ENCODE data around the gene HIRIP3.
A peak's percentile ranks its signal among the peaks of the same experiment; 100 is the strongest.

Gene HIRIP3

DNA sequence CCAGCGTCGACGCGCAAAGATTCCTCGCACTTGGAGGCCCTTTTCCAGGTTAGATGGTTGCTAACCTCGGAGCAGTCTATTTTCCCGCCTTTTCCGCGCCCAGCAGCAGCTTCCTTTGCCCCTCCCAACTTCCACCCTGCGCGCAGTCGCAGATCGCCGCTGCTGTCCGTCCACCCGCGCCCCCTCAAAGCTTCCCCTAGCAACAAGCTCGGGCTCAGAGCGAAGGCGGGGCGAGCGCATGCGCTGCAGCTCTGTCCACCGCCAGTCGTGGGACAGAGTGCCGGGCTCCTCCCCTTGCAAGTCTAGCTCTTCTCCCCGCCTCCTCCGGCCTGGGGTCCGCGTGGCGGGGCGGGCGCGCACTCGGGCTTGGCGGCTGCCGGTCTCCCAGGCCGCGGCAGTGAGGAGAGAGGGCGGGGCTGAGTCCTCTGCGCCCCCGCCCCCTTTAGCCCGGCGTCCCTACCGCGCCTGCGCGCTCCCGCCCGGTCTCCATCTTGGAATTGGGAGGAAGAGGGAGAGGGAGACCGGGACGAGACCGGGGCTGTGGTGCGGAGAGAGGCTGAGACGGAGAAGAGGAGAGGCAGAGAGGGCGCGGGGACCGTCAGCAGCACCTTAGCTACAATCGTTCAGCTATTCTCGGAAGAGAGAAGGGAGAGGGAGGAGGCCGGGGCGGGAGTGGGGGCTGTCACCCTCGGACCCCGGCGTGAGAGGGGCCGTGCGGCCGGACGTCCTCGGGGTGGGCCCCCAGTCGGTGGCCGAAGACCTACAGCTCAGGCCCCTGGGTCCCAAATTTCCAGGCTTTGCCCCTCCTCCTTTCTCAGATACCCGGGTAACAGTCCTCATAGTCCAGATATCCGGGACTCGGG lies 21.8 kb downstream of the HIRIP3 start, which contains the start of gene TAOK2:
TSS of gene TAOK2 (plus strand) at position 485 of the 863 bp plus-strand sequence. CDS start 3,905 bp downstream, outside the sequence.
- Histone ChIP-seq H3K27me3 (replicated peaks; ENCODE audit: control insufficient read depth, insufficient read depth, low read length, poor library complexity, severe bottlenecking) (no peaks in the 10 kb centered on the region), H3K36me3 (ENCODE audit: control insufficient read depth, insufficient read depth, low read length) (peaks cover 15% of the 10 kb centered on the region), H3K4me1 (ENCODE audit: control insufficient read depth, insufficient read depth, low read length, poor library complexity, severe bottlenecking) (peaks cover 25% of the 10 kb centered on the region), H3K27ac (ENCODE audit: insufficient read depth, low read length, poor library complexity, severe bottlenecking) (peak within 1 kb of the TSS; percentile 91), H3K4me3 (ENCODE audit: insufficient read depth, low read depth, low read length, poor library complexity, severe bottlenecking) (peak within 1 kb of the TSS; percentile 100), H3K9me3 (ENCODE audit: control insufficient read depth, low read length) (no peaks in the 10 kb centered on the region)
- DNase-seq, result peak; percentile 89 to 91 (median 91)

DNA sequence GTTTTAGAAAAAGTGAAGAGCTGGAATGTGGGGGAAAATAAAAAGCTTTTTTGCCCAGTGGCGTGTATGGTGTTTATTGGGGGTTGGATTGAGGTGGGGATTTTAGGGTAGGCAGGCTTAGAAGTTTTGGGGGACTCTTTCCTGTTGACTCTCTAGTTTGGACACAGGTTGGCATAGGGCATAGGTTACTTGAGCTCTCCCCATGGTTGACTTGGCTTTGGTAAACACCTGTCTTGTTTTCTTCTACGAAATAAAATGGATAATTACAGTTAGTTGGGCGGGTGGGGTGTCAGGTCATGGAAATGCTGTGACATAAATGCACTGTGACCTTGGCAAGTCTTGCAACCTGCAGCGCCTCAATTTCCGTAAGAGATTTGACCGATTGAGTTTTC lies 22.4 kb downstream of the HIRIP3 start:
- H3K27ac ChIP-seq (ENCODE audit: insufficient read depth, low read length, poor library complexity, severe bottlenecking), result peak overlapping the region; percentile 91
- H3K27me3 ChIP-seq (replicated peaks; ENCODE audit: control insufficient read depth, insufficient read depth, low read length, poor library complexity, severe bottlenecking), result no peaks in the 10 kb centered on the region
- no peak for DNase-seq
- H3K4me1 ChIP-seq (ENCODE audit: control insufficient read depth, insufficient read depth, low read length, poor library complexity, severe bottlenecking), result peaks cover 25% of the 10 kb centered on the region
- no peaks in the 10 kb centered on the region for H3K9me3 ChIP-seq (ENCODE audit: control insufficient read depth, low read length)
- peaks cover 15% of the 10 kb centered on the region for H3K36me3 ChIP-seq (ENCODE audit: control insufficient read depth, insufficient read depth, low read length)
- peak overlapping the region; percentile 100 for H3K4me3 ChIP-seq (ENCODE audit: insufficient read depth, low read depth, low read length, poor library complexity, severe bottlenecking)

DNA sequence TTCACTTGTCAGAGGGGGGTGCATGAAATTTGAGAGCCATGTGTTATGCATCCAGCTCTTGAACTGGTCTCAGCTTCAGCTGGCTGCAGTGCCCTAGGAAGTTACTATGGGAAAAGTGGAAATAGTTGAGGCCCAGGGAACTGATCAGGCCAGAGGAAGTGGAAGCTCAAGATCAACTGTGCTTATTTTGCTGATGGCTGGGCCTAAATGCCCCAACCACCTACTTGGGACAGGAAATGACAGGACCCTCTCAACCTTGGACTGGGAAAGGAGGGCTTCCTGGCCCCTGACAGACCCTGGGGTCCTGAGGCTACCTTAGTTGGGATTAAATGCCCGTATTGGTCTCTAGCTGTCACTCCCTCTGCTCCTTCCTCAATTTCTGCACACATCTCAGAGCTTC lies 22.9 kb downstream of the HIRIP3 start:
- Histone ChIP-seq H3K27ac (ENCODE audit: insufficient read depth, low read length, poor library complexity, severe bottlenecking) (peak overlapping the region; percentile 91), H3K27me3 (replicated peaks; ENCODE audit: control insufficient read depth, insufficient read depth, low read length, poor library complexity, severe bottlenecking) (no peaks in the 10 kb centered on the region), H3K4me3 (ENCODE audit: insufficient read depth, low read depth, low read length, poor library complexity, severe bottlenecking) (no peak overlapping the region), H3K4me1 (ENCODE audit: control insufficient read depth, insufficient read depth, low read length, poor library complexity, severe bottlenecking) (peaks cover 25% of the 10 kb centered on the region), H3K36me3 (ENCODE audit: control insufficient read depth, insufficient read depth, low read length) (peaks cover 13% of the 10 kb centered on the region), H3K9me3 (ENCODE audit: control insufficient read depth, low read length) (no peaks in the 10 kb centered on the region)
- DNase-seq, result no peak

DNA sequence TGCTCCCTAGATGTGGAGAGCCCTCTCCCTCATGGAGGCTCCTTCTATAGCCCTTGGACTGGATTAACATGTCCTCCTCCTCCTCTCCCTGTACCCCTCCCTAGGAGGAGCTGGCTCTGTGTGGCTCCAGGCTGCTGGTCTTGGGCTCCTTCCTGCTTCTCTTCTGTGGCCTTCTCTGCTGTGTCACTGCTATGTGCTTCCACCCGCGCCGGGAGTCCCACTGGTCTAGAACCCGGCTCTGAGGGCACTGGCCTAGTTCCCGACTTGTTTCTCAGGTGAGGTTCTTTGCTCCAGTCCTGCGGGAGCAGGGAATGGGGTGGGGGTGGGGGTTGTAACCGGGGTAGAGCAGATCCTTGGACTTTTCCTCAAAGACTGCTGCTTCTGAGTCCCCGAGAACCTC lies 24.1 kb downstream of the HIRIP3 start:
- peaks cover 11% of the 10 kb centered on the region for H3K36me3 ChIP-seq (ENCODE audit: control insufficient read depth, insufficient read depth, low read length)
- H3K4me3 ChIP-seq (ENCODE audit: insufficient read depth, low read depth, low read length, poor library complexity, severe bottlenecking), result no peak overlapping the region
- H3K9me3 ChIP-seq (ENCODE audit: control insufficient read depth, low read length), result no peaks in the 10 kb centered on the region
- no peak overlapping the region for H3K27ac ChIP-seq (ENCODE audit: insufficient read depth, low read length, poor library complexity, severe bottlenecking)
- H3K4me1 ChIP-seq (ENCODE audit: control insufficient read depth, insufficient read depth, low read length, poor library complexity, severe bottlenecking), result peaks cover 25% of the 10 kb centered on the region
- no peaks in the 10 kb centered on the region for H3K27me3 ChIP-seq (replicated peaks; ENCODE audit: control insufficient read depth, insufficient read depth, low read length, poor library complexity, severe bottlenecking)
- DNase-seq, result no peak

DNA sequence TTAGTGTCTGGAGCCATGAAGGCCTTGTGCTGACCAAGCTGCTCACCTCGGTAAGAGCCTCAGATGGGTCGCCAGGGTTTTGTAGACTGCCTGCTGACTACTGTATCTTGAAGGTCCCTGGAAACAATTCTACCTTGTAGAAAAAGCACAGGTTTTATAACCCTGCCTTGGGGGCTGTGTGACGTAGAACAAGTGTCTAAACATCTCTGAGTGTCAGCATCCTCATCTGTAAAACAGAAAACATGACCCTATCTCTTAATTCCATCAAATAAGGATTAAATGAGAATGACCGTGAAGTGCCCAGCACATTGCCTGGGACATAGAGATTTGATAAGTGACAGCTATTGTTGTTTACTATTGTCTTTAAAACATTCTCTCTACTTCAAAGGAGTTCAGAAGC lies 27.2 kb downstream of the HIRIP3 start:
- no peak overlapping the region for H3K4me3 ChIP-seq (ENCODE audit: insufficient read depth, low read depth, low read length, poor library complexity, severe bottlenecking)
- H3K36me3 ChIP-seq (ENCODE audit: control insufficient read depth, insufficient read depth, low read length), result peaks cover 11% of the 10 kb centered on the region
- no peak overlapping the region for H3K27ac ChIP-seq (ENCODE audit: insufficient read depth, low read length, poor library complexity, severe bottlenecking)
- DNase-seq, result no peak
- no peaks in the 10 kb centered on the region for H3K27me3 ChIP-seq (replicated peaks; ENCODE audit: control insufficient read depth, insufficient read depth, low read length, poor library complexity, severe bottlenecking)
- H3K9me3 ChIP-seq (ENCODE audit: control insufficient read depth, low read length), result no peaks in the 10 kb centered on the region
- no peaks in the 10 kb centered on the region for H3K4me1 ChIP-seq (ENCODE audit: control insufficient read depth, insufficient read depth, low read length, poor library complexity, severe bottlenecking)

DNA sequence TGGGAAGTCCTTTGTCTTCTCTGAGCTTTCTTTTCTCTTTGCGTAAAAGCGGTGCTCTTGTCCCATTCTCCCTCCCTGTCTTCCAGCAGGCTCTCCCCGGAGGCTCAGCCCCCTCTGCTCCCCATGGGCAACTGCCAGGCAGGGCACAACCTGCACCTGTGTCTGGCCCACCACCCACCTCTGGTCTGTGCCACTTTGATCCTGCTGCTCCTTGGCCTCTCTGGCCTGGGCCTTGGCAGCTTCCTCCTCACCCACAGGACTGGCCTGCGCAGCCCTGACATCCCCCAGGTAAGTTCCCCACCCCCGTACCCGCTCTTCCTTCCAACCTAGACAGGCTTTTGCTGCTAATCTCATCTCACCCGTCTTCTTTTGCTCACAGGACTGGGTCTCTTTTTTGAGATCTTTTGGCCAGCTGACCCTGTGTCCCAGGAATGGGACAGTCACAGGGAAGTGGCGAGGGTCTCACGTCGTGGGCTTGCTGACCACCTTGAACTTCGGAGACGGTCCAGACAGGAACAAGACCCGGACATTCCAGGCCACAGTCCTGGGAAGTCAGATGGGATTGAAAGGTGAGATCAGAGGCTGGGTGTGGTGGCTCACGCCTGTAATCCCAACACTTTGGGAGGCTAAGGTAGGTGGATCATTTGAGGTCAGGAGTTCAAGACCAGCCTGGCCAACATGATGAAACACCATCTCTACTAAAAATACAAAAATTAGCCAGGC lies 32.2 kb downstream of the HIRIP3 start:
- Histone ChIP-seq H3K9me3 (ENCODE audit: control insufficient read depth, low read length) (no peaks in the 10 kb centered on the region), H3K36me3 (ENCODE audit: control insufficient read depth, insufficient read depth, low read length) (peaks cover 4% of the 10 kb centered on the region), H3K27ac (ENCODE audit: insufficient read depth, low read length, poor library complexity, severe bottlenecking) (peak overlapping the region; percentile 87), H3K4me1 (ENCODE audit: control insufficient read depth, insufficient read depth, low read length, poor library complexity, severe bottlenecking) (peaks cover 11% of the 10 kb centered on the region), H3K27me3 (replicated peaks; ENCODE audit: control insufficient read depth, insufficient read depth, low read length, poor library complexity, severe bottlenecking) (no peaks in the 10 kb centered on the region), H3K4me3 (ENCODE audit: insufficient read depth, low read depth, low read length, poor library complexity, severe bottlenecking) (no peak overlapping the region)
- DNase-seq, result no peak

DNA sequence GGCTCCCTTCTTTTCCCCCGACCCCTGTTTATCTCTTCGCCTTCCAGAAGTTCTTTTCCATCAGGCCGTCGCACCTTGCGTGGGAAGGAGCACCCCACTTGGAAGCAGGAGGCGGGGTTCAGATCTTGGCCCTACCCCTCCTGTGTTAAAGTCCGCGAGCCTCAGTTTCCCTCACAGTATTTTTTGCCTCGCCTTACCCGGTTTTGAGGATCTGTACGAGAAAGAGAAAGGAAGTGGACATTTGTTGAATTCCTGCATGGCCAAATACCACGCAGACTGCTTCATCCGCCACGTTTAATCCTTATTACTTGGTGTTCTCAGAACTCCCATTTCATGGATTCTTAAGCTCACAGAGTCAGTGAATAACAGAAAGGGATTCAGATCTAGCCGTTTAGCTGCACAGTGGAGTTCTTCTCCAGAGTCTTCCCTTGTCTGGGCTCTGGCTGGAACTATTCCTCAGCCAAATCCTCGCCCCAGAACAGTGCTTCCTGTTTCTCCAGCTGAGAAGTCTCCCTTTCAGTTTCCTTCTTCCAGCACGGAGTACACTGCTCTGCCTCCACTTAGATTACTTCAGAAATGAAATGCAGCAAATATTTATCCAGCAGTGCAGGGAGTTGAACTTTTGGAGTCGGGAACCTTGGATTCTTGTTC lies 32.9 kb downstream of the HIRIP3 start:
- H3K27ac ChIP-seq (ENCODE audit: insufficient read depth, low read length, poor library complexity, severe bottlenecking), result peak overlapping the region; percentile 87
- H3K27me3 ChIP-seq (replicated peaks; ENCODE audit: control insufficient read depth, insufficient read depth, low read length, poor library complexity, severe bottlenecking), result no peaks in the 10 kb centered on the region
- H3K36me3 ChIP-seq (ENCODE audit: control insufficient read depth, insufficient read depth, low read length), result no peaks in the 10 kb centered on the region
- peaks cover 11% of the 10 kb centered on the region for H3K4me1 ChIP-seq (ENCODE audit: control insufficient read depth, insufficient read depth, low read length, poor library complexity, severe bottlenecking)
- no peaks in the 10 kb centered on the region for H3K9me3 ChIP-seq (ENCODE audit: control insufficient read depth, low read length)
- peak overlapping the region; percentile 70 for H3K4me3 ChIP-seq (ENCODE audit: insufficient read depth, low read depth, low read length, poor library complexity, severe bottlenecking)
- no peak for DNase-seq

DNA sequence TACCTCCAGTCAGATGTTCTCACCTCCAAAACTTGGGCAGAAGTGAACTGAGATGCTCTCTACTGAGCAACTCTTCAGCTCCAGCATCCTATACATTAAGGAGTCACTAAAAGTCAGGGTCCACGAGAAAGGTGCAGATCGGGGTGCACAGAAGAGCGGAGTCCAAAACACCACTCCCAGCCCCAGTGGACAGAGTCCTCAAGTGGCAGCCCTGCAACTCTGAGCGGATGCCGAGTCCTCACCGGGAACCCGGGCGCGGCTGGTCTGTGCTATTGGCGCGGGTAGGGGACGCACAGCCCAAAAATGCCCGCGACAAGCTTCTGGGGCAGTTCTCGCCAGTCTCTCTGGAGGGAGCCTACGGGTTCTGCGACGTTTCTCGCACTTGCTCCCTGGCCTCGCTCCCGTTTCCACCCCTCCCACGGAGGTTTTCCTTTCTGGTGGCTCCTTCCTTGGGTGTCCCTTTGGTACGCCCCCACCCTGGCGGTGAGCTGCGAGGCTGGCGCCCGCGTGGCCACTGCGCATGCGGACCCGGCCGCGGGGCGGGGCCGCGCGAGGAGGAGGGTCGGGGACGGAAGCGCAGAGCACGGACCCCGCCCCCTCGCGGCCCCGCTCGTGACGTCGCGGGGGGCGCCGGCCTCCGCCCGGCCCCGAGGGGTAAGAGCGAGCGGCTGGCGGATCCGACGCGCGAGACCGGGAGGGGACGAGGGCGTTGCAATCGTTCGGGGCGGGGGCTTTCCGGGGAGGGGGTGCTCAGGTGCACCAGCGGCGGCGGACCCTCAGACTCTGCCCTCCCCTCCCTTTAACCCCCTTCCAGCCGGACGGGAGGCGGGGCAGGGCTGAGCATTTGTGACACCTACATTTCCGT lies 33.7 kb downstream of the HIRIP3 start, which contains the start of gene TMEM219:
TSS of gene TMEM219 (plus strand) at position 601 of the 865 bp plus-strand sequence. CDS start 1,065 bp downstream, outside the sequence.
- no peaks in the 10 kb centered on the region for H3K36me3 ChIP-seq (ENCODE audit: control insufficient read depth, insufficient read depth, low read length)
- DNase-seq, result peak; percentile 90 to 93 (median 91)
- H3K9me3 ChIP-seq (ENCODE audit: control insufficient read depth, low read length), result no peaks in the 10 kb centered on the region
- H3K27me3 ChIP-seq (replicated peaks; ENCODE audit: control insufficient read depth, insufficient read depth, low read length, poor library complexity, severe bottlenecking), result no peaks in the 10 kb centered on the region
- peak within 1 kb of the TSS; percentile 87 for H3K27ac ChIP-seq (ENCODE audit: insufficient read depth, low read length, poor library complexity, severe bottlenecking)
- H3K4me1 ChIP-seq (ENCODE audit: control insufficient read depth, insufficient read depth, low read length, poor library complexity, severe bottlenecking), result peaks cover 11% of the 10 kb centered on the region
- peak within 1 kb of the TSS; percentile 70 for H3K4me3 ChIP-seq (ENCODE audit: insufficient read depth, low read depth, low read length, poor library complexity, severe bottlenecking)

DNA sequence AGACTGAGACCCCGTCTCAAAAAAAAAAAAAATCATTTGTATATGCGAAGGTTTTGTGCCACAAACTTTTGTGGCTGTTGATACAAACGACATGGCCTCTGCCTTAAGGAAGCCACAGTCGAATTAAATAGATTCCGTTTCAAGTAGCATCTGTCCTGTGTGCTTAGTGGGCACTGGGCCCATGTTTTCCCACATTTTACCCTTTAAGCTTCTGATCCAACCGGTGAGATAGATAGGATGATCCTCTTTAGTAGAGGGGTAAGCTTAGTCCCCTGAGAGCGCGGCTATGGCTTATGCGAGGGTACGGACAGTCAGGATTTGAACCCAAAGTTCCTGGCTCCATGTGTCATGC lies 34.3 kb downstream of the HIRIP3 start:
- H3K4me1 ChIP-seq (ENCODE audit: control insufficient read depth, insufficient read depth, low read length, poor library complexity, severe bottlenecking), result peaks cover 11% of the 10 kb centered on the region
- DNase-seq, result no peak
- H3K27me3 ChIP-seq (replicated peaks; ENCODE audit: control insufficient read depth, insufficient read depth, low read length, poor library complexity, severe bottlenecking), result no peaks in the 10 kb centered on the region
- H3K36me3 ChIP-seq (ENCODE audit: control insufficient read depth, insufficient read depth, low read length), result no peaks in the 10 kb centered on the region
- no peaks in the 10 kb centered on the region for H3K9me3 ChIP-seq (ENCODE audit: control insufficient read depth, low read length)
- H3K27ac ChIP-seq (ENCODE audit: insufficient read depth, low read length, poor library complexity, severe bottlenecking), result peak overlapping the region; percentile 66
- H3K4me3 ChIP-seq (ENCODE audit: insufficient read depth, low read depth, low read length, poor library complexity, severe bottlenecking), result peak overlapping the region; percentile 70

Data from effector memory CD4-positive, alpha-beta T cell (primary cell).